ENCODE measurements around the gene NUP160.

- TF ChIP-seq CTCF (IDR thresholded peaks at IDR 0.05; ENCODE audit: low read length), result no peak
- no peak for TF ChIP-seq EZH2 (IDR thresholded peaks at IDR 0.05; ENCODE audit: borderline replicate concordance, low read length)
Observed at GRCh38 chr11:47819743-47820142, 28.4 kb downstream of the NUP160 start.

All from OCI-LY1 (cell line).